K562 (cell line): ENCODE data around the gene GAA. TPM values are rescaled to one million over a fixed set of nuclear protein-coding genes. Genes with fewer than 3 reads are reported as not detected.
"Not testable (repeated sequence)": the region's sequence is repeated elsewhere in the genome, so short reads cannot be mapped to it uniquely, and the experiment has no call there.

Experiments
- ATAC-seq: fragments of 200-7000 bp; cut with Tn5 transposase; 3 replicates; pipeline ENCODE4 v1.9.1; 2020; ENCODE audit warnings: moderate library complexity
- BruUV-seq: library from RNA; stranded (reverse); fragments of 400-500 nt; replicated peaks from 2 replicates; lab custom pipeline; 2021; lab: Mats Ljungman, UMichigan
- CTCF ChIA-PET: fragments of 300-600 bp; formaldehyde crosslinking; extraction: SDS; loops from one replicate; lab custom pipeline; 2021; ENCODE audit warnings: low intra/inter-chr PET ratio; lab: Yijun Ruan, JAX
- POLR2A ChIA-PET: fragments of 300-600, 350-650 bp; sonication (Branson Sonifier 250); formaldehyde crosslinking; extraction: SDS; loops from one replicate; lab custom pipeline; 2021; ENCODE audit warnings: antibody characterized with exemption, inconsistent platforms; lab: Yijun Ruan, JAX
- DNase-seq, 4 experiments: peaks; one replicate each; pipeline versions ENCODE4 v3.0.0 to v3.0.0-alpha.2; 2011 to 2018; ENCODE audit warnings: low spot score in 3 of 4, mixed read lengths in 3 of 4; ENCODE audit errors: extremely low read depth in 1 of 4
- FAIRE-seq: peaks from 2 replicates; lab custom pipeline; 2011; peaks lifted over from hg19 to GRCh38; lab: Jason Lieb, UNC
- H2AFZ ChIP-seq: 2 replicates; pipeline ENCODE4 v1.6.0; 2011; ENCODE audit warnings: low read depth, low read length, control low read depth, inconsistent platforms
- H3K27ac ChIP-seq: fragments of 200-600 bp; 3 replicates; pipeline ENCODE4 v1.8.0; 2011; ENCODE audit warnings: low read depth, mild to moderate bottlenecking, control low read depth, inconsistent platforms, low read length, moderate library complexity, mixed read lengths; ENCODE audit errors: extremely low read depth
- H3K27me3 ChIP-seq, 2 experiments: fragments of 300-600 bp in 1 of 2; 2 replicates in 1 of 2; 3 replicates in 1 of 2; pipeline versions ENCODE4 v1.6.0 to v1.8.0; 2011; ENCODE audit warnings: inconsistent platforms in 2 of 2, low read length in 2 of 2, mild to moderate bottlenecking in 1 of 2, mixed read lengths in 1 of 2, moderate library complexity in 1 of 2; ENCODE audit not compliant: control insufficient read depth in 2 of 2, insufficient read depth in 2 of 2
- H3K36me3 ChIP-seq: fragments of 300-600 bp; 3 replicates; pipeline ENCODE4 v1.8.0; 2011; ENCODE audit warnings: mild to moderate bottlenecking, low read length, inconsistent platforms; ENCODE audit not compliant: control insufficient read depth, insufficient read depth
- H3K4me1 ChIP-seq, 2 experiments: fragments of 200-600 bp in 1 of 2; replicated peaks in 1 of 2; 2 replicates in 1 of 2; 3 replicates in 1 of 2; pipeline versions ENCODE4 v1.5.1 to v1.8.0; 2011; ENCODE audit warnings: inconsistent platforms in 2 of 2, low read length in 2 of 2, mild to moderate bottlenecking in 1 of 2, mixed read lengths in 1 of 2, moderate library complexity in 1 of 2; ENCODE audit not compliant: control insufficient read depth in 2 of 2, insufficient read depth in 2 of 2
- H3K4me2 ChIP-seq: 2 replicates; pipeline ENCODE4 v1.6.1; 2011; ENCODE audit warnings: low read length, control low read depth, inconsistent platforms, mixed read lengths; ENCODE audit not compliant: insufficient read depth
- H3K4me3 ChIP-seq: fragments of 200-600 bp; sonication (generic), shearing (Covaris generic); 2 replicates; pipeline ENCODE4 v1.5.1; 2016; ENCODE audit warnings: control low read depth, inconsistent platforms
- H3K79me2 ChIP-seq: fragments of 200-600 bp; 3 replicates; pipeline ENCODE4 v1.8.0; 2011; ENCODE audit warnings: low read length, inconsistent platforms; ENCODE audit not compliant: control insufficient read depth, insufficient read depth
- H3K9ac ChIP-seq, 2 experiments: 2 replicates each; pipeline versions ENCODE4 v1.6.0 to v1.6.1; 2011; ENCODE audit warnings: low read depth in 2 of 2, low read length in 2 of 2, control low read depth in 1 of 2, inconsistent platforms in 1 of 2, mild to moderate bottlenecking in 1 of 2, mixed read lengths in 1 of 2; ENCODE audit not compliant: insufficient read depth in 1 of 2
- H3K9me1 ChIP-seq: one replicate; pipeline ENCODE4 v1.6.0; 2011; ENCODE audit warnings: inconsistent platforms, mild to moderate bottlenecking, low read length, moderate library complexity; ENCODE audit not compliant: control insufficient read depth, insufficient read depth
- H3K9me3 ChIP-seq: replicated peaks from 2 replicates; pipeline ENCODE4 v1.5.1; 2011; ENCODE audit warnings: low read depth, low read length, inconsistent platforms; ENCODE audit not compliant: control insufficient read depth, insufficient read depth
- H4K20me1 ChIP-seq: replicated peaks from 2 replicates; pipeline ENCODE4 v1.6.1; 2011; ENCODE audit warnings: low read length, inconsistent platforms, mixed read lengths; ENCODE audit not compliant: control insufficient read depth, insufficient read depth
- ATF4 ChIP-seq: fragments of 450-650 bp; formaldehyde crosslinking; IDR thresholded peaks from 2 replicates; pipeline ENCODE4 v1.4.0; 2022; ENCODE audit warnings: mild to moderate bottlenecking, moderate library complexity
- BHLHE40 ChIP-seq: IDR thresholded peaks from 2 replicates; pipeline ENCODE4 v1.6.1; 2011; ENCODE audit warnings: low read length, improper control_type of control experiment
- WGBS: fragments of 100-300 bp; shearing (Covaris generic); methylation state at CpG from one replicate; pipeline ENCODE4 v1.1.6; 2016; ENCODE audit warnings: low coverage, mixed read lengths; ENCODE audit not compliant: insufficient coverage; ENCODE audit errors: missing lambda C conversion rate; 5-methylcytosine and 5-hydroxymethylcytosine counted together
- in situ Hi-C: fragments of 300-500 bp; cut with MboI; formaldehyde crosslinking; loops from 4 replicates; pipeline ENCODE4 v1.15.0; 2018; ENCODE audit warnings: inconsistent platforms, mixed read lengths
- intact Hi-C: fragments of 100-400 bp; cut with micrococcal nuclease; formaldehyde crosslinking; loops from 2 replicates; pipeline ENCODE4 v1.14.2; 2022
- polyA plus RNA-seq, 8 experiments: library from polyadenylated mRNA; depleted of rRNA in 4 of 8; stranded (reverse) in 5 of 8; unstranded in 3 of 8; fragments of >200 nt; fragmentation: Nextera tagmentation in 2 of 8; fragmentation: Illumina TruSeq in 1 of 8; extraction: Ambion mirVana in 2 of 8; extraction: Trizol in 1 of 8; gene quantifications; 2 replicates each; pipeline versions ENCODE4 v1.2.1 to v1.2.3, GENCODE V29; 2011 to 2014; ENCODE audit warnings: inconsistent platforms in 1 of 8, missing spikeins in 1 of 8
- total RNA-seq, 7 experiments: library from RNA; depleted of rRNA in 6 of 7; stranded (reverse); fragments of >200 nt in 6 of 7; fragmentation: Illumina TruSeq in 2 of 7; extraction: Trizol in 2 of 7; gene quantifications; 2 replicates each; pipeline versions ENCODE4 v1.2.1 to v1.2.3, GENCODE V29; 2011 to 2021; ENCODE audit warnings: low replicate concordance in 1 of 7
- TF ChIP-seq, protein P1 (sequence below): sonication (generic); formaldehyde crosslinking; IDR thresholded peaks from 2 replicates; pipeline ENCODE4 v1.9.0; 2022; ENCODE audit warnings: mild to moderate bottlenecking, missing genetic modification reagents

GAA gene
- total and polyA plus RNA-seq, 9 of the 15 experiments (the other 6 are each of a cell fraction or from before 2014, with no cell fraction given) = 0.15 to 6.4 (median 1.7) TPM

DNA sequence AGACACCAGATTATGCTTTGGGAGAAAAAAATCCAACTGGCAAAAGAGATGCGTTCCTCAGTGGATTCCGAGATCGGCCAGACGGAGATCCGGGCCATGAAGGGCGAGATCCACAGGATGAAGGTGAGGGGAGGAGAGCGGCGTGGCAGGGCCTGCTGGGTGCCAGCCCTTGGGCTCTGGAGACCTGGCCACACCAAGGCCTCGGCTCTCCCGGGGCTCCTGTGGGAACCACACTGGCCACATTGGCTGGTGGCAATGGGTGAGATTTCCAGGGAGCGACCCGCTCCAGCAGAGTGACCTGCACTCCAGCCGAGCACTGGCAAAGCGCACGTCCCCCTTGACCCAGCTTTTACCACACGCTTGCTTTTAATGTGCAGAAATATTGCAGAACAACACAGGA, 11.6 kb upstream of the GAA start (continued):
- no peak for TF ChIP-seq ATF4
- TF ChIP-seq, all 486 proteins: peak for 0

DNA sequence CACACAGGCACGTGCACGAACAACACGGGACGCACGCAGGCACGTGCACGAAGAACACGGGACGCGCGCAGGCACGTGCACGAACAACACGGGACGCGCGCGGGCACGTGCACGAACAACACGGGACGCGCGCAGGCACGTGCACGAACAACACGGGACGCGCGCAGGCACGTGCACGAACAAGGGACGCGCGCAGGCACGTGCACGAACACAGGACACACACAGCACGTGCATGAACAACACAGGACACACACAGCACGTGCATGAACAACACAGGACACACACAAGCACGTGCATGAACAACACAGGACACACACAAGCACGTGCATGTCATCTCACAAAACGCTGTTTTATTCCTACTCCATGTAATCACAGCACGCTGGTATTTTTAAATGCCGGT, 11.2 kb upstream of the GAA start:
- H3K9me1 ChIP-seq, POLR2A ChIA-PET, H3K4me2 ChIP-seq, H3K27ac ChIP-seq, intact Hi-C loops, H3K4me3 ChIP-seq, DNase-seq, H4K20me1 ChIP-seq, H3K79me2 ChIP-seq, FAIRE-seq, ATAC-seq, in situ Hi-C loops, H3K9me3 ChIP-seq, H2AFZ ChIP-seq, H3K9ac ChIP-seq, BruUV-seq, H3K36me3 ChIP-seq: not testable (repeated sequence)
- WGBS = 21% methylated on average over 30 of the region's 44 CpGs
- TF ChIP-seq BHLHE40 = peak; percentile 87
- TF ChIP-seq, protein P1, sequence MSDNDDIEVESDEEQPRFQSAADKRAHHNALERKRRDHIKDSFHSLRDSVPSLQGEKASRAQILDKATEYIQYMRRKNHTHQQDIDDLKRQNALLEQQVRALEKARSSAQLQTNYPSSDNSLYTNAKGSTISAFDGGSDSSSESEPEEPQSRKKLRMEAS (CRISPR knock-in tag) = peak; percentile 59; the same call in 1 of the 2 replicates
- Histone ChIP-seq H3K27me3 (peaks cover 36 to 70% of the 10 kb centered on the region in 2 experiments), H3K4me1 (peaks cover 0 to 11% of the 10 kb centered on the region in 2 experiments; a peak in 2 of 5 replicates)
- CTCF ChIA-PET = interaction anchor here (0.6 kb wide), 1 partner anchor 11 kb away, joined by 4 read pairs; the partner anchor contains the start of gene GAA
